Forelimb muscle (tissue), 1 donor: ENCODE results near the gene DNAI7. TPM values are rescaled to one million over a fixed set of nuclear protein-coding genes. Genes with fewer than 3 reads are reported as not detected.

ENCODE experiments used
- DNase-seq: peaks from one replicate; pipeline ENCODE4 v3.0.0-alpha.2; 2013; ENCODE audit warnings: low read depth
- polyA plus RNA-seq: library from polyadenylated mRNA; unstranded; fragments of 120-200 nt; gene quantifications from one replicate; pipeline ENCODE4 v1.2.1, GENCODE V29; 2013; ENCODE audit not compliant: insufficient read length

Gene DNAI7
- polyA plus RNA-seq, 1 donor = 0.38 TPM

DNA sequence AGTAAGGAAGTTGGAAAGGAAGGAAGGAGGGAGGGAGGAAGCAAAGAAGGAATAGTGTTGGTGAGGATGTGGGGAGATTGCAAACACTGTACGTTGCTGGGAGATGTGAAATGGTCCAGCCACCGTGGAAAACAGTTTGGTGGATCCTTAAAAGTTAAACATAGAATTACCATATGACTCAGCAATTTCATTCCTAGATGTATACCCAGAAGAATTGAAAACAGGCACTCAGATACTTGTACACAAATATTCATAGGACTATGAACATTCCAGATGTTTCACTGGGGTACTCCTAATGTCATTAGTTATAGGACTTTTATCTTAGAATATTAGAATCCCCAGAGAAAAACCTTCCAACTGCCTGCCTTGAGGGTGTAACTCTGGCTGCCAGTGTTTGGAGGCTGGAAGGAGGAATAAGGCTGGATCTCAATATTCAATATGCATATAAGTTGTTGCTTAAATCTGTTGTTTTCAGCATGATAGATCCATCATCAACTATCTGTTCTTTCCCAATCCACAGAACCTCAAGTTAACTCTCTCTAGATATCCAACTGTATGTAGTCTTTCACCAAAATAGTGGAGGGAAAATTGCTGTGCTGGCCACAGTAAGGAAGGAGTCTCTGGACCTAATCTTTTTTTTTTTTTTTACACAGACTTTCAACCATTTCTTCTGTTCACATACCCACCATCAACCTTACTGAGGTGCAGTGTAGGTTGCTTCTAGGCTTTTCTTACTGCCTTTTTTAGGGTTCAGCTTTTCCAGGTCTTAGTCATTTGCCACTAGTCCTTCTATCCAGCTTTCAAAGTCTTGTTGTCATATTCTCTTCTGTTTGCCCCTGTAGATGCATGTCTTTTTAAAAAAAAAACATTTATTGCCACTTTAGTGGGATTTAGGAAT is 94.5 kb downstream of the DNAI7 start:
- DNase-seq = no peak

DNA sequence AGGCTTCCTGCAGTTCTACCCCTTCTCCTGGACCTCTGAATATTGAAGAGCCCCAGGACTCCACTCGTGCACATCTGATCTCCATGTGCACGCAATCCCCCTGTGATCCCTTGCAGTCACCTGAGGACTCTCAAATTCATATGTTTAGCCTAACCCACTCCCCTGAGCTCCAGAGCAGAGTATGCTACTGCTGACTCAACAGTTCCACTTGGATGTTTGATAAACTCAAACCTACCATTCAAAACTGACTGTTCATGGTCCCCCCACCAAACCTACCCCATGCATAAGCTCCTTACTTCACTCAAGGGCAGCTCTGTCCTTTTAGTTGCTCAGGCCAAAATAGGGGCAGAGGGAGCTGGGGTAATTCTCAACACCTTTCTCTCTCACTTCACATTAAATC is 96.0 kb downstream of the DNAI7 start:
- DNase-seq = no peak

DNA sequence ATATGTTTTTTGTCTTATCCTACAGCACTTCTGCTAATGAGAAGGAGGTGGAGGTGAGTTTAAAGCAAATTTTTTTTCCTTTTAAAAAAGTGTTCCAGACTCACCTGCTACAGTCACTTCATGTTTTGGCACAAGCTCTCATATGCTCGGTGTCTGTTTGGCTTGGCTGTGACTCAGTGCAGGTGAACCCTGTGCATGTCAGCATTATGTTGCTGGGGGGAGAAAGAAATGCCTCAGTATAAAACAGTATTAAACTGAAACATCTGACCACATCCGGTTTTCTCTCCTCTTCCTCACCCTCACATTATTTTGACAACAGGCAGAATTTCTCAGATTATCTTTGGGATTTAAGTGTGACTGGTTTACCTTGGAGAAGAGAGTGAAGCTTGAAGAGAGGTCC is 105.2 kb downstream of the DNAI7 start:
- DNase-seq = no peak

DNA sequence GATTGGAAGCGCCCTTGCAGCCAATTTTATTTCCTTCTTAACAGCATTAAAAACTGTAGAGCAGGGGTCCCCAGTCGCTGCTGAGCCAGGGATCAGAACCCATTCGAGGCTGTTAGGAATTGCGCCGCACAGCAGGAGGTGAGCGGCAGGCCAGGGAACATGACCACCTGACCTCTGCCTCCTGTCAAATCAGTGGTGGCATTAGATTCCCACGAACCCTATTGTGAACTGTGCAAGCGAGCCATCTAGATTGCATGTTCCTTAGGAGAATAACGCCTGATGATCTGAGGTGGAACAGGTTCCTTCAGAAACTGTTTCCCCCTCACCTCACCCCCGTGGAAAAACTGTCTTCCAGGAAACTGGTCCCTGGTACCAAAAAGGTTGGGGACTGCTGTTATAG is 107.4 kb downstream of the DNAI7 start:
- no peak for DNase-seq

DNA sequence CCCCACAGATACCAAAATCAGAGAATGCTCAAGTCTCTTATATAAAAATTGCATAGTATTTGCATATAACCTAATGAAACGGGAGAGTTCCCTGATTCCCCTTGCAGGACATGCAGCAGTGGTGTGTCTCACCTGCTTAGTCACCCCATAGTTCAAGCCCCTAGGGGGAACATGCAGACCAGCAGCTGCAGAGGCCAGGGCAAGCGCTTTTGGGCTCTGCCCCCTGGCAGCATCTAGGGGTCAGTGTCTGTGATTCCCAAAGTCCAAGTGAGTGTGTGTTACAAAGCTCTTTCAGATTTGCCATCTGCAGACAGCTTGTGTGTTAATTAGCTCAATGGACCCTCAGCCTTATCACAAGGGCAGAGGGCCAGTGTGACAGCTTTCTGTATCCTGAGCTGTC is 110.1 kb downstream of the DNAI7 start:
- DNase-seq = no peak

DNA sequence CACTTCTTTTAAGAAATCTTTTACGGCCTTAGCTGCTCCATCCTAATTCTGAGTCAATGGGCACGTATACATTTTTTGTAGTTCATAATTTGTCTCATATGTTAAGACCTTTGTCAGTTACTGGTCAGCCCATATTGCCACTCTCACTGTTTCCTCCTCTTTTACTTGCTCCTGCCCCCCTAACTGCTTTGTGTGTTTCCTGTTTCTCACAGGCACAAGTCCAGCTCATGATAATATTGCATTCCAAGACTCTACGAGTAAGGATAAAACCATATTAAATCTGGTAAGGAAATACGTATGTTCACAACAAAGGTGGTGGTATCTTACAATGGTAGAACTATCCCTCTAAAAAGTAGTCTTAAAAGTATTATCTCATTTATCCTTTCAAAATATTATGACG is 111.7 kb downstream of the DNAI7 start:
- no peak for DNase-seq

DNA sequence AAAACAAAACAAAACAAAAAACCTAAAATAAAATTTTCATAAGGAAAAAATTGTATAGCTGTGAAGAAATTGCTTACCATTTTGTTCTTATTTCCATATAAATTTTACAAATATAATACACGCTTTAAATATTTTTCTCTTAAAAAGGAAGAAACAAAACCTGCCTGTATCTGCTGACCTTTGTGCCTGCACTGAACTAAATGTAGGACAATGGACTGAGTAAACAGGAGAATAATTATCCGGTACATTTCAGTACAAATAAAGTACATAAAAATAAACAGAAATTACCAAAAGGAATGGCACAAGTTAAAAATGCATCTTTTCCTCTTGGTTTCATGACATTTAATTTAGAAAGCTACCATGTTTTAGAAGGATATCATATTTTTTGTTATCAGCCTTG is 112.3 kb downstream of the DNAI7 start:
- no peak for DNase-seq

DNA sequence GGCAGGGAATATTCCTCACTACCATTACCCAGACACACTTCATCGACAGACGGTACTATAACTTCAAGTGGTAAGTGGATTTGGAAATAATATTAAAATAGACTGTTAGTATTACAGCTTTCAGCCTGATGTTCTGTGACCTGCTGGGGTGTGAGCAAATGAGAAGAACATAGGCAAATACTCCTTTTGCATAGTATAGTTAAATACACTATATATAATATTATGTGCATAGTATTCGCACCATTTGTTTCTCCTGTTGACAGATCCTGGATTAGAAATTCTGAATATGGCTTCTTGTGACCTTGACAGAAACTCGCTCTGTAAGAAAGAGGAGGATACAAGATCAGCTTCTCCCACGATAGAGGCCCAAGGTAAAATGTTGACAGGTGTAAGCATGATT is 115.6 kb downstream of the DNAI7 start:
- no peak for DNase-seq

DNA sequence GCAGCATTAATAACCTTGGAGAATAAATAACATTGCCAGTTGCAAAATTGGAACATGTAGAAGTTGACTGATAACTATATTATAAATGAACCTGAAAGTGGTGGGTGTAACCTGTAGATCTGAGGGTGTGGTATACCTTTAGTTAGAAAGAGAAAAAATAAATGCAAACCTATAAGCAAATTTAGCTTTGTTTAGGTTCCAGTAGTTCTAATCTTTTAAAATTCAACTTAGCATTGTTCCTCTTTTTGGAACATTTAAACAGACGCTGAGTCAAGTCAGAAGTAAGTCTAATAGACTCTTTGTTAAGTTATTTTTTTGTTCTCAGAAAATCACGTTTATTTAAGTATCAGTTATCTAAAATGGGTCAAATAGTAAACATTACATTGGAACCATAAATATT is 120.0 kb downstream of the DNAI7 start:
- no peak for DNase-seq

DNA sequence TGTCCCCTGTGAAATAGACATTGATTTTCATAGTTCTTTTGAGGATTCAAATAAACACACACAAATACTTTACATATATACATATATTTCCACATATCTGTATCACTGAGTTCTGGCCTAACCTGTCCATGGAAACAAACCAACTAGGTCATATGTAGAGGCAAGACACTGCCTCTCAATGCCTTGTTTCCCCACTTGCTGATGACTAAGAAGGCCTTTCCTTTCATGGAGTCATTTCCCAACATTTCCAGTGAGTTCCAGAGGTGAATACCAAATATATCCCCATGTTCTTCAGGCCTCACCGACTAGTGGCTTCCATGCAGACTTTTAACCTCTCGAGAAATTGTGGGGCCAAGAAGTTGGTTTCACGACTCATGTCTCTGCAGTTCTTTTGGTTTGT is 120.8 kb downstream of the DNAI7 start:
- no peak for DNase-seq

DNA sequence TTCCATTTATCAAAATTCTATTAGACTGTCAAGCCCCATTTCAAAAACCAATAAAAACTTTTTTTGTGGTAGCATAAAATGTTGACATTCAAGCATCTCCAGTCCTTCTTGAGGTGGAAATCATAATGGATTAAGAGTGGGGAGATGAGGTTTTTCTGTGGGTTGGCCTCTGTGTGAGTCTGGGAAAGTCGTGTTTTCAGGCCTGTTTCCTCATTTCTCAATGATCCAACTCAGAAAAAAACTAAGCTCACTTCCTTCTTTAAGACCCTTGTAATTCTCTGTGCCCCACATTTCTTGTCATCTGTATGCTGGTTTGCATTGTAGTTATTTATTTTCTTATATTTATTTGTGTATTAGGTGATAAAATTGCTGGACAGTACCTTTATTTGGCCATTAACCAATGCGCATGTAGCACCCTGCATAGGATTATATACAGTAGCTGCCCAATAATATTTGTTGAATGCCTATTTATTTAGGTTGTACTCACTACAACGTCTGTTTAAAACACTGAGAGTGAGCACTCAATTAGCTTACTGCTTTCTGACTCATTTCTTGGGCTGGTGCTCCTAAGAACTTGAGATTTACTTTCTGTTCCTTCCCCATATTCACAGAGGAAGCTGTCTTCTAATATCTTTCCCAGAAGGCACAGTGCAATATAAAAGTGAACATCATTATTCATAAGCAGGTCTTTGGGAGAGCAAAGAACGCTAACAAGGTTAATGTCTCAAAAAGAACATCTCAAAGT is 121.9 kb downstream of the DNAI7 start:
- DNase-seq = no peak

DNA sequence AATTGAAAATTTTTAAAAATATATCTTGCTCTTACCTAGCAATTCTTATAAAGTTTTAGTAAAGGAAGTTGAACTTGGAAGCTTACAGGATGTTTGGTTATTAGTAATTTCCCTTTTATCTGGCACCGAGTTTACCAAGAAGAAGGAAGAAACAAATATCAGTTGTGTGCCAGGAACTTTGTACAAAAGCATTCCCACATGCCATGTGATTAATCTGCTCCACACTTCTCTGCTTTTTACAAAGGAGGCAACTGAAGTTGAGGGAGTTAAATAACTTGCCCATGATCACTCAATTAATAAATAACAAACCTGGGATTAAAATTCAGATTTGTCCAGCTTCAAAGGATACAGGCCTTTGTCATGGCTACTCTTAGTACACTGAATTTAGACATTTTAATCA is 123.6 kb downstream of the DNAI7 start:
- DNase-seq = no peak

DNA sequence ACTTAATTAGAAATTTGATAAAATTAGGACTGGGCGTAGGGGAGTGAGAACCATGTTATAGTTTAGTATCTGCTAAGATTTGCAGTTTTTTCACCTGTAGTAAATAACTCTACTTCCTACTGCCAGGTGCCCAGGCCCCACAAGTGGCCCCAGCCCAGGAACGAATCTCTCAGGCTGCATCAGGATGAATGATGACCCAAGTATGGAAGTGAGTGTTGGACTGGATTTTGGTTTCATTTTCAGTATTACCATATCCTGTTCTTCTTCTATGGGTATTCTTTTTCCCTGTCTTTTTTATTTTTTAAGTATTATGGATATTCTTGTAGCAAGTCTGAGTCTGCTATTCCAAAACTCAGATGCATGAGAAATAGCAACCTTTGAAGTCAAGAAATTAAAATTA is 125.7 kb downstream of the DNAI7 start:
- no peak for DNase-seq

DNA sequence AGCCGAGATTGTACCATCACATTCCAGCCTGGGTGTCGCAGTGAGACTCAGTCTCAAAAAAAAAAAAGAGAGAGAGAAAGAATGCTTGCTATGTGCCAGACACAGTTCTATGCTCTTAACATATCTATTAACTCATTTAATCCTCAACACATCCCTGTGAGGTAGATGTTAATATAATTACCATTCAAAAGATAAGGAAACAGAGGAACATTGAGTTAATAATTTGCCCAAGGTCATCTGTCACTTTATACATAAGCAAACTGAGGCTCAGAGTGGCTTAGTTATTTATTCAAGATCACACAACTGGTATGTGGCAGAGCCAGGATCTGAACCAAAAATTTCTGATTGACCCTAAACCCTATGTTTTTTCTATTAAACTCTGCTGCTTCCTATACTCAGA is 129.9 kb downstream of the DNAI7 start:
- DNase-seq = no peak

DNA sequence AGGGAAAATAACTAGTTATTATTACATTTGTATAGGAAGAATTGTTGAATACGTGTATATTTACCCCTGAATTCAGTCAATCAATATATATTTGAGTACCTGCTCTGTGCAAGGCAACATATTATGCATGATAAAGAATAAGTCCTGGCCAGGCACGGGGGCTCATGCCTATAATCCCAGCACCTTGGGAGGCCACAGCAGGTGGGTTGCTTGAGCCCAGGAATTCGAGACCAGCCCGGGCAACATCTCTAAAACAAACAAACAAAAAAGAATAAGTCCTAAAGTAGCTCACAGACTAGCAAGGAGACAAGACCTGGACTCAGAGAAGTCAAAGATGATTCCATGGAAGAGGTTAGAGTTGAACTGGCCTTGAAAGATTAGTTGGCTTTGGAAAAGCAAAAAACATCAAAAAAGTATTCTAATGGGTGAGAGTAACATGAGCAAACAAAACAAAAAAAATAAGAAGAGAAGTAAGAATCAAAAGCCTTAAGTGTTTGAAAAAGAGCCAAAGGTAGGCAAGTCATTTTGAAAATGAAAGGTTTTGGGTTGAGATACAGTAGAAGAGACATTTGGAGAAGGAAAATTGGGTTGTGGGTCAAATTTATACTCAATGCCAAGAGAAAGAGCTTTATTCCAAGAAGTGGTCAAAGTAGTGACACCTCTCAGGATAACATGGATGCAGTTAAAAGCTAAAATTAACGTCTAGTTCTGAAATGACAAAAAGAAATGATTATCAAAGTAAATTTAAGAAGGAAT is 130.9 kb downstream of the DNAI7 start:
- DNase-seq = no peak

DNA sequence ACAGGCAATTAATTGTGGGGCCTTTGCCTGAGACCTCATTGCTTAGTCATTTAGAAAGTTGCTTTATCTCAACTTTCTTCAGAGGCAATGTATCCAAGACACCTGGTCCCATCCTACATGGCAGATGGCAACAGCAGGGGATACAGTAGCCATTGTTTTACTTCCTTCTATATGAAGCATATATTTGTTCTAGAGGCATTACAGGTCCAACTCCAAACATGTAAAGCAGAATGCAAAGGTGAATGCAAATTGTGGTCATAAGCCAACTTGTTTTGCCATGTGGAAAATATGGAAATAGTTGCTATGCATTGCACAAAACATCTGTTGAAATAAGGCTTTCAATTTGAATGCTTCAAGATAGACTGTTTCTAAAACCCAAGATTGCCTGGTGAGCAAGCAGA is 136.3 kb downstream of the DNAI7 start:
- no peak for DNase-seq

Other genes starting within 250 kb of the DNAI7 start
- 51.0 TPM for gene BCAT1, start 246.1 kb downstream of the DNAI7 start, polyA plus RNA-seq
- 28.8 TPM for gene ETFRF1, start 77 bp upstream of the DNAI7 start, polyA plus RNA-seq
- gene KRAS, start 55.8 kb upstream of the DNAI7 start, polyA plus RNA-seq = 16.1 TPM